ENCODE measurements around the gene SLC9A9.

- TF ChIP-seq SP1 (IDR thresholded peaks at IDR 0.05; ENCODE audit: low read depth, low read length), result no peak
- no peak for TF ChIP-seq SRF (IDR thresholded peaks at IDR 0.05; ENCODE audit: low read depth, low read length)
- no peak for TF ChIP-seq EZH2 (IDR thresholded peaks at IDR 0.05; ENCODE audit: low read depth, low read length, severe bottlenecking)
- TF ChIP-seq, protein P1, sequence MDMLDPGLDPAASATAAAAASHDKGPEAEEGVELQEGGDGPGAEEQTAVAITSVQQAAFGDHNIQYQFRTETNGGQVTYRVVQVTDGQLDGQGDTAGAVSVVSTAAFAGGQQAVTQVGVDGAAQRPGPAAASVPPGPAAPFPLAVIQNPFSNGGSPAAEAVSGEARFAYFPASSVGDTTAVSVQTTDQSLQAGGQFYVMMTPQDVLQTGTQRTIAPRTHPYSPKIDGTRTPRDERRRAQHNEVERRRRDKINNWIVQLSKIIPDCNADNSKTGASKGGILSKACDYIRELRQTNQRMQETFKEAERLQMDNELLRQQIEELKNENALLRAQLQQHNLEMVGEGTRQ (IDR thresholded peaks at IDR 0.05; ENCODE audit: low read length), result no peak
- TF ChIP-seq, protein P2, sequence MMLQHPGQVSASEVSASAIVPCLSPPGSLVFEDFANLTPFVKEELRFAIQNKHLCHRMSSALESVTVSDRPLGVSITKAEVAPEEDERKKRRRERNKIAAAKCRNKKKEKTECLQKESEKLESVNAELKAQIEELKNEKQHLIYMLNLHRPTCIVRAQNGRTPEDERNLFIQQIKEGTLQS (IDR thresholded peaks at IDR 0.05; ENCODE audit: insufficient read depth, low read depth, low read length), result no peak
- TF ChIP-seq RAD21 (IDR thresholded peaks at IDR 0.05 in 1 of 2, conservative IDR thresholded peaks at IDR 0.05 in 1 of 2; ENCODE audit: low read depth in 2 of 2, low read length in 2 of 2), result no peak
- TF ChIP-seq, protein P3, sequence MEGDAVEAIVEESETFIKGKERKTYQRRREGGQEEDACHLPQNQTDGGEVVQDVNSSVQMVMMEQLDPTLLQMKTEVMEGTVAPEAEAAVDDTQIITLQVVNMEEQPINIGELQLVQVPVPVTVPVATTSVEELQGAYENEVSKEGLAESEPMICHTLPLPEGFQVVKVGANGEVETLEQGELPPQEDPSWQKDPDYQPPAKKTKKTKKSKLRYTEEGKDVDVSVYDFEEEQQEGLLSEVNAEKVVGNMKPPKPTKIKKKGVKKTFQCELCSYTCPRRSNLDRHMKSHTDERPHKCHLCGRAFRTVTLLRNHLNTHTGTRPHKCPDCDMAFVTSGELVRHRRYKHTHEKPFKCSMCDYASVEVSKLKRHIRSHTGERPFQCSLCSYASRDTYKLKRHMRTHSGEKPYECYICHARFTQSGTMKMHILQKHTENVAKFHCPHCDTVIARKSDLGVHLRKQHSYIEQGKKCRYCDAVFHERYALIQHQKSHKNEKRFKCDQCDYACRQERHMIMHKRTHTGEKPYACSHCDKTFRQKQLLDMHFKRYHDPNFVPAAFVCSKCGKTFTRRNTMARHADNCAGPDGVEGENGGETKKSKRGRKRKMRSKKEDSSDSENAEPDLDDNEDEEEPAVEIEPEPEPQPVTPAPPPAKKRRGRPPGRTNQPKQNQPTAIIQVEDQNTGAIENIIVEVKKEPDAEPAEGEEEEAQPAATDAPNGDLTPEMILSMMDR (IDR thresholded peaks at IDR 0.05; ENCODE audit: control extremely low read depth in 1 of 3, insufficient read depth in 1 of 3, low read depth in 1 of 3, low read length in 3 of 3), result no peak
- no peak for TF ChIP-seq ATF2 (IDR thresholded peaks at IDR 0.05; ENCODE audit: low read length)
Observed at GRCh38 chr3:143339451-143339850, 508.8 kb downstream of the SLC9A9 start.
